ENCODE data around the gene AP2A2. TPM values are rescaled to one million over a fixed set of nuclear protein-coding genes. Genes with fewer than 3 reads are reported as not detected.

AP2A2 gene
- polyA plus RNA-seq, 4 donors, result 30.5 to 67.3 (median 45.0) TPM

DNA sequence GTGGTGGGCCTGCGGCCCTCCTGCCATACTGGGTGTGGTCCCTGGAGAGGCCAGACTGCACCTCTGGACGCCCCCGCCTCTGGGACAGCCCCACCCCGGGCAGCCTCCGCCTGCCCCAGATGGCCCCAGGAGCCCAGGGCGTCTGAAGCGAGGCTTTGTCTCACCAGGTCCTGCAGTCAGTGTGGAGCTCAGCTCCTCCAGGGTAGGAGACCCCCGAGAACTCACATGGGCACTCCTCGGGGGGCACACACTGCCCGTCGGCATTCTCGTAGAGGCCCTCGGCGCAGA, 100.4 kb downstream of the AP2A2 start:
- 68 to 84% (median 83%) methylated on average over 9 to 14 of the region's 14 CpGs for WGBS, 3 donors
- no peaks in the 10 kb centered on the region for H3K27me3 ChIP-seq (ENCODE audit: control insufficient read depth in 3 of 3, insufficient read depth in 3 of 3, low read length in 3 of 3)
- no peak for DNase-seq

DNA sequence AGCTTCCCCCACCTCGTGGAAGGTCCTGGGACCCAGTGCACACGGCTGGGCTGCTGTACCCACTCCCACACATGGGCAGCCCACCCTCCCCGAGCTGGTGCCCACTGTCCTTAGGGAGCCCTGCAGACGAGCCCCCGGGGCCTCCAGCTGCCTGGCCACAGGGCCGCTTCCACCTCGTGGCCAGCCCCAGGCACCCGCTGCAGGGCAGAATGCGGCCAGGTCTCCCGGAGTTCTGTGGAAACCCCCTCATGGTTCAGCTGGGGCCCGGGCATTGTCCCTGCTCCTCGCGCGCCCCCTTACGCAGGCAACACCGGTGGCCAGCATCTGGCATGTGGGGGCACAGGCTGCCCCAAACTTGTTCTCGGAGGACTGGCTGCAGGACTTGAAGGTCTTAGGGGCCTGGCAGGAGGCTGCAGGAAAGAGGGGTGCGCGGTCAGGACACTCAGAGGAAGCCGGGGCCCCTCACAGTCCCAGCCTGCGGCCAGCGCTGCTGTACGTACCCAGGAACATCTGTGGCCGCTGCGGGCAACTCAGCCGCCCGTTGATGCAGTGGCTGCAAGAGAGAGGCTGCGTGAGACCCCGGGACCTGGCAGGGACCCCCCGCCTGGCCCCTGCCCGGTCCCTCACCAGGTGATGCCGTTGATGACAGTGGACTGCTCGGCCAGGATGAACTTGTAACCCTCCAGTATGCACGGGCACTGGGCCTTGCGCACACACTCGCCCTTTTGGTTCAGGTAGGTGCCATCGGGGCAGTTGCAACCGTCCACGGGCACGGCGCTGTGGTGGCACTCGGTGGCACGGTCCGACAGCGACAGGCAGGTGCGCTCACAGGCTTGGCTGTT, 101.2 kb downstream of the AP2A2 start:
- Histone ChIP-seq H3K4me1 (ENCODE audit: control insufficient read depth in 3 of 3, insufficient read depth in 2 of 3, low read depth in 1 of 3, low read length in 2 of 3) (no peaks in the 10 kb centered on the region), H3K4me3 (ENCODE audit: low read depth in 1 of 3, low read length in 3 of 3) (no peak overlapping the region), H3K27me3 (ENCODE audit: control insufficient read depth in 3 of 3, insufficient read depth in 3 of 3, low read length in 3 of 3) (no peaks in the 10 kb centered on the region), H3K9me3 (ENCODE audit: control insufficient read depth in 2 of 2, insufficient read depth in 1 of 2, low read depth in 1 of 2, low read length in 1 of 2) (no peaks in the 10 kb centered on the region), H3K27ac (ENCODE audit: low read depth in 1 of 3, low read length in 2 of 3) (no peak overlapping the region), H3K36me3 (ENCODE audit: control insufficient read depth in 3 of 3, insufficient read depth in 2 of 3, low read depth in 1 of 3, low read length in 3 of 3) (peaks cover 0 to 7% (median 0%) of the 10 kb centered on the region in 3 donors)
- FAIRE-seq, result no peak
- DNase-seq, result no peak
- 82 to 88% (median 85%) methylated on average over 41 to 46 of the region's 46 CpGs for WGBS, 3 donors

More for the DNA sequence above, 100.4 kb downstream of the AP2A2 start:
- no peaks in the 10 kb centered on the region for H3K4me1 ChIP-seq (ENCODE audit: control insufficient read depth in 3 of 3, insufficient read depth in 2 of 3, low read depth in 1 of 3, low read length in 2 of 3)
- H3K36me3 ChIP-seq (ENCODE audit: control insufficient read depth in 3 of 3, insufficient read depth in 2 of 3, low read depth in 1 of 3, low read length in 3 of 3), result peaks cover 0 to 7% (median 0%) of the 10 kb centered on the region in 3 donors
- no peaks in the 10 kb centered on the region for H3K9me3 ChIP-seq (ENCODE audit: control insufficient read depth in 2 of 2, insufficient read depth in 1 of 2, low read depth in 1 of 2, low read length in 1 of 2)
- FAIRE-seq, result no peak
- H3K4me3 ChIP-seq (ENCODE audit: low read depth in 1 of 3, low read length in 3 of 3), result no peak overlapping the region
- no peak overlapping the region for H3K27ac ChIP-seq (ENCODE audit: low read depth in 1 of 3, low read length in 2 of 3)

DNA sequence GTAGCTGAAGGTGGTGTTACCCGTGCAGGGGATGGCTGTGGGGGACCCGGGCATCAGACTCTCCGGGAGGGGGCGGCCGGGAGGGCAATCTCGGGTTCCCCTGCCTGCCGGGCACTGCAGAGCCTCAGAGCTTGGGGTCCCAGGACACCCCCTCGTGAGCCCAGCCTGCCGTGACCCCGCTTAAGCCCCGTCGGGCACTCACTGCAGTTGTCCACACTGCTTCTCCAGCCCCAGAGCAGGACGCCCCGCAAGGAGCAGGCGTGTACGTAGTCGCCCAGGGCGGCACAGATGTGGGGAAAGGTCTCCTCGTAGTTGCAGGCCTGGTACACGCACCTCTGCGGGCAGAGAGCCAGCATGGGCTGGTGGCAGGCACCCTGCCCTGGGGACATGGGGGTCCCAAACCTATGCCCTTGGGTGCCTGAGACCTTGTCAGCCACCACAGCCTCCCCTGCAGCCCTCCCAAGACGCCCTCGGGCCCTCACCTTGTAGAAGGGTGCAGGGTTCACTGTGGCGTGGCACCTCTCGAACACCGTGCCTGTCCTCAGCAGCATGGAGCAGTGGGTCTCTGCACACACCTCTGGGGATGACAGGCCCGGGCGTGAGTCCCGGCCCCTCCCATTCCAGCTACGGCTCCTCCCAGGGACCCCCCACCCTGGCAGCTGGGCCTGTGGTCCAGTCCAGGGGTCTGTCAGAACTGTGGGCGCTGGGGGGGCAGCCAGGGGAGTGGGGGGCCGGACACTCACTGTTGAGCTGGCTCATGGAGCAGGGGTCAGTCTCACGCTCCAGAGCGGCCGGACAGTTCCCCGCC, 102.0 kb downstream of the AP2A2 start:
- H3K36me3 ChIP-seq (ENCODE audit: control insufficient read depth in 3 of 3, insufficient read depth in 2 of 3, low read depth in 1 of 3, low read length in 3 of 3), result peaks cover 0 to 7% (median 0%) of the 10 kb centered on the region in 3 donors
- DNase-seq, result no peak
- H3K4me3 ChIP-seq (ENCODE audit: low read depth in 1 of 3, low read length in 3 of 3), result no peak overlapping the region
- no peaks in the 10 kb centered on the region for H3K9me3 ChIP-seq (ENCODE audit: control insufficient read depth in 2 of 2, insufficient read depth in 1 of 2, low read depth in 1 of 2, low read length in 1 of 2)
- no peak for FAIRE-seq
- no peaks in the 10 kb centered on the region for H3K27me3 ChIP-seq (ENCODE audit: control insufficient read depth in 3 of 3, insufficient read depth in 3 of 3, low read length in 3 of 3)
- no peak overlapping the region for H3K27ac ChIP-seq (ENCODE audit: low read depth in 1 of 3, low read length in 2 of 3)
- 72 to 80% (median 74%) methylated on average over 28 to 36 of the region's 36 CpGs for whole genome bisulfite sequencing, 3 donors
- H3K4me1 ChIP-seq (ENCODE audit: control insufficient read depth in 3 of 3, insufficient read depth in 2 of 3, low read depth in 1 of 3, low read length in 2 of 3), result no peaks in the 10 kb centered on the region

DNA sequence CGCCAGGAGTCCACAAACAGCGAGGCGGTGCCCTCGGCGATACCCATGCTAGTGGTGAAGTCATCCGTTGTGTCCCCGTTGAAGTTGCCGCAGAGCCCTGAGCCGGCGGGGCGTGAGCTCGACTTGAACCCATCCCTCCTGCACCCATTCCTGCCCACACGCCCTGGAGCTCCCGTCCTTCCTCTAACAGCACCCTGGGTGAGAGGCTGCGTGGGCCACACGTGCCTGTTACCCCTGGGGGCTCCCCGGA, 102.5 kb downstream of the AP2A2 start:
- H3K9me3 ChIP-seq (ENCODE audit: control insufficient read depth in 2 of 2, insufficient read depth in 1 of 2, low read depth in 1 of 2, low read length in 1 of 2), result no peaks in the 10 kb centered on the region
- peaks cover 0 to 7% (median 0%) of the 10 kb centered on the region in 3 donors for H3K36me3 ChIP-seq (ENCODE audit: control insufficient read depth in 3 of 3, insufficient read depth in 2 of 3, low read depth in 1 of 3, low read length in 3 of 3)
- FAIRE-seq (no peak), DNase-seq (no peak)
- H3K27ac ChIP-seq (ENCODE audit: low read depth in 1 of 3, low read length in 2 of 3), result no peak overlapping the region
- H3K4me3 ChIP-seq (ENCODE audit: low read depth in 1 of 3, low read length in 3 of 3), result no peak overlapping the region
- H3K27me3 ChIP-seq (ENCODE audit: control insufficient read depth in 3 of 3, insufficient read depth in 3 of 3, low read length in 3 of 3), result no peaks in the 10 kb centered on the region
- 63 to 81% (median 72%) methylated on average over 17 of the region's 17 CpGs for WGBS, 3 donors
- no peaks in the 10 kb centered on the region for H3K4me1 ChIP-seq (ENCODE audit: control insufficient read depth in 3 of 3, insufficient read depth in 2 of 3, low read depth in 1 of 3, low read length in 2 of 3)

DNA sequence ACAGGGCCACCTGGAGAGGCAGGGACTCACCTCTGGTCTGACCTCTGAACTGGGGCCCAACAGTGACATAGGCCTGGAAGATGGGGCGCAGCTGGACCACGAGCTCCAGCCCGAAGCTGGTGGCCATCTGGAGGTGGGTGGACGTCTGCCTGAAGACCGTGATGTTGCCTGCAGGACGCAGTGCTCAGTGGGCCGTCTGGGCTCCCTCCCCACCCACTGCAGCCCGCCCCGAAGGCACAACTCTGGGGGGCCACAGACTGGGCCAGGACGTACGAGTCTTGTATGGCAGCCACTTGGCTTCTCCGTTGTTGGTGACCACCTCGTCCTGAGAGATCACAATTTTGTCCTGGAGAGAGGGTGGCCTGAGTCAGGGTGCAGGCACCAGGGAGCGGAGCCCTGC, 102.9 kb downstream of the AP2A2 start:
- Histone ChIP-seq H3K27me3 (ENCODE audit: control insufficient read depth in 3 of 3, insufficient read depth in 3 of 3, low read length in 3 of 3) (no peaks in the 10 kb centered on the region), H3K36me3 (ENCODE audit: control insufficient read depth in 3 of 3, insufficient read depth in 2 of 3, low read depth in 1 of 3, low read length in 3 of 3) (peaks cover 0 to 7% (median 0%) of the 10 kb centered on the region in 3 donors), H3K4me3 (ENCODE audit: low read depth in 1 of 3, low read length in 3 of 3) (no peak overlapping the region), H3K27ac (ENCODE audit: low read depth in 1 of 3, low read length in 2 of 3) (no peak overlapping the region), H3K9me3 (ENCODE audit: control insufficient read depth in 2 of 2, insufficient read depth in 1 of 2, low read depth in 1 of 2, low read length in 1 of 2) (no peaks in the 10 kb centered on the region), H3K4me1 (ENCODE audit: control insufficient read depth in 3 of 3, insufficient read depth in 2 of 3, low read depth in 1 of 3, low read length in 2 of 3) (no peaks in the 10 kb centered on the region)
- FAIRE-seq (no peak), DNase-seq (no peak)
- WGBS, 3 donors, result 71 to 84% (median 78%) methylated on average over 12 to 14 of the region's 14 CpGs

DNA sequence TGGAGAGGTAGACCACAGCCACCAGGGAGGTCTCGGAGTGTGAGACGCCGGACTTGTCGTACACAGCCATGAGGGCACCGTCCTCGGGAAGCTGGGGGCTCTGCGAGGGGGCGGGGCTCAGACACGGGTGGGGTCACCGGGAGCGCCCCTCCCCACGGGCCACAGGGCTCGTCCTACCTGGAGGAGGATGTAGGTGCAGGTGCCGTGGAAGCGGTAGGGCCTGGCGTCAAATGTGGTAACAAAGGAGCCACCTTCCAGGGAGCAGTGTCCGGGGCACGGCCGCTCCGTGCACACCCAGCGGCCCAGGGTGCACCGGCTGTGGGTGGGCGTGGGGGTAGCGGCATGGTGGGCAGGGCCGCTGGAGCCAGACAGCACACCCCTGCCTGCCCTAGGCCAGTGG, 103.4 kb downstream of the AP2A2 start:
- no peak for FAIRE-seq
- H3K27ac ChIP-seq (ENCODE audit: low read depth in 1 of 3, low read length in 2 of 3), result no peak overlapping the region
- no peaks in the 10 kb centered on the region for H3K27me3 ChIP-seq (ENCODE audit: control insufficient read depth in 3 of 3, insufficient read depth in 3 of 3, low read length in 3 of 3)
- H3K4me1 ChIP-seq (ENCODE audit: control insufficient read depth in 3 of 3, insufficient read depth in 2 of 3, low read depth in 1 of 3, low read length in 2 of 3), result no peaks in the 10 kb centered on the region
- 61 to 83% (median 72%) methylated on average over 23 to 25 of the region's 25 CpGs for WGBS, 3 donors
- no peak overlapping the region for H3K4me3 ChIP-seq (ENCODE audit: low read depth in 1 of 3, low read length in 3 of 3)
- no peak for DNase-seq
- no peaks in the 10 kb centered on the region for H3K9me3 ChIP-seq (ENCODE audit: control insufficient read depth in 2 of 2, insufficient read depth in 1 of 2, low read depth in 1 of 2, low read length in 1 of 2)
- peaks cover 0 to 5% (median 0%) of the 10 kb centered on the region in 3 donors for H3K36me3 ChIP-seq (ENCODE audit: control insufficient read depth in 3 of 3, insufficient read depth in 2 of 3, low read depth in 1 of 3, low read length in 3 of 3)

DNA sequence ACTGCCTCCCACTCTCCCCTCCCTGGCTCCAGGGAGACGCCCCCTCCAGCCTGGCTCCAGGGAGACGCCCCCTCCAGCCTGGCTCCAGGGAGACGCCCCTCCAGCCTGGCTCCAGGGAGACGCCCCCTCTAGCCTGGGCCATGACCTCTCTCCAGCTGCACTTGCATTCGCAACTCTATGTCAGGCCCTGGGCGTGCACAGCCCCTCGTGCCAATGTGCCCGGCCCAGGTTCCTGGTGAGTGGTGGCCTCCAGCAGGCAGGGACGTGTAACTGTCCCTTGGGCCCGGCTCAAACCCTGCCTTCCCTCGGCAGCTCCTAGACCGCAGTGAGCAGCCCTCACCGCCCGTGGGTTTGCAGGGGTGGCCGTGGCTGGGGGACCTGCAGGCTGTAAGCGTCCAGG, 104.0 kb downstream of the AP2A2 start:
- WGBS, 3 donors, result 47 to 60% (median 57%) methylated on average over 15 to 16 of the region's 16 CpGs
- no peaks in the 10 kb centered on the region for H3K9me3 ChIP-seq (ENCODE audit: control insufficient read depth in 2 of 2, insufficient read depth in 1 of 2, low read depth in 1 of 2, low read length in 1 of 2)
- no peak overlapping the region for H3K4me3 ChIP-seq (ENCODE audit: low read depth in 1 of 3, low read length in 3 of 3)
- DNase-seq, result no peak
- H3K27me3 ChIP-seq (ENCODE audit: control insufficient read depth in 3 of 3, insufficient read depth in 3 of 3, low read length in 3 of 3), result no peaks in the 10 kb centered on the region
- H3K4me1 ChIP-seq (ENCODE audit: control insufficient read depth in 3 of 3, insufficient read depth in 2 of 3, low read depth in 1 of 3, low read length in 2 of 3), result no peaks in the 10 kb centered on the region
- H3K36me3 ChIP-seq (ENCODE audit: control insufficient read depth in 3 of 3, insufficient read depth in 2 of 3, low read depth in 1 of 3, low read length in 3 of 3), result peaks cover 0 to 2% (median 0%) of the 10 kb centered on the region in 3 donors
- no peak for FAIRE-seq
- no peak overlapping the region for H3K27ac ChIP-seq (ENCODE audit: low read depth in 1 of 3, low read length in 2 of 3)

DNA sequence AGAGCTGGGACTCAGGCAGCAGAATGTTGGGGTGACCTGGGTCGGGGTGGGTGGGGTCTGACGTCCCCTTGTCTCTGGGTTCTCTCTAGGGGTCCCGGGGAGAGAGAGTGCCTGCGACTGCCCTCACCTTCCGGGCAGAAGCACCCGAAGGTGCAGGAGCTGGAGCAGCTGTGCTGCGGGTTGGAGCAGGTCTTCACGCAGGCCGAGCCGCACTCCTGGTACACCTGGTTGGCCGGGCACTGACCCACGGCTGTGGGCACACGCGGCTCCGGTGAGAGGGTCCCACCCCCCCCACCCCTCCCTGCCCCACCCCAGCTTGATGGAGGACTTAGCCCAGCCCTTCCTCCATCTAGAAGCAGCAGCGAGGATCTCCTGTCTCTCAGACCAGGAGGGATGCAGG, 104.4 kb downstream of the AP2A2 start:
- Histone ChIP-seq H3K4me3 (ENCODE audit: low read depth in 1 of 3, low read length in 3 of 3) (no peak overlapping the region), H3K4me1 (ENCODE audit: control insufficient read depth in 3 of 3, insufficient read depth in 2 of 3, low read depth in 1 of 3, low read length in 2 of 3) (no peaks in the 10 kb centered on the region), H3K27ac (ENCODE audit: low read depth in 1 of 3, low read length in 2 of 3) (no peak overlapping the region), H3K36me3 (ENCODE audit: control insufficient read depth in 3 of 3, insufficient read depth in 2 of 3, low read depth in 1 of 3, low read length in 3 of 3) (no peaks in the 10 kb centered on the region), H3K27me3 (ENCODE audit: control insufficient read depth in 3 of 3, insufficient read depth in 3 of 3, low read length in 3 of 3) (no peaks in the 10 kb centered on the region), H3K9me3 (ENCODE audit: control insufficient read depth in 2 of 2, insufficient read depth in 1 of 2, low read depth in 1 of 2, low read length in 1 of 2) (no peaks in the 10 kb centered on the region)
- no peak for FAIRE-seq
- 65 to 78% (median 65%) methylated on average over 8 to 16 of the region's 16 CpGs for WGBS, 3 donors
- no peak for DNase-seq

Measured in small intestine (tissue), 7 donors.